Transverse colon (tissue), 3 donors: ENCODE data around the gene TPCN2.

Experiments
- EP300 ChIP-seq: sonication (generic); formaldehyde crosslinking; IDR thresholded peaks from one replicate; pipeline ENCODE4 v1.6.1; 2017; ENCODE audit warnings: antibody characterized with exemption, low read depth
- POLR2A ChIP-seq: fragments of 450-650 bp; IDR thresholded peaks from one replicate; pipeline ENCODE4 v1.6.1; 2016; ENCODE audit warnings: antibody characterized with exemption, mild to moderate bottlenecking, moderate library complexity
- TF ChIP-seq, protein P1 (sequence below), 5 experiments: fragments of 200-600 bp in 3 of 5; fragments of 450-650 bp in 2 of 5; sonication (generic) in 3 of 5; IDR thresholded peaks; 1 replicate in 2 of 5; 2 replicates in 3 of 5; pipeline ENCODE4 v1.5.1; 2016 to 2017; ENCODE audit warnings: antibody characterized with exemption in 5 of 5, inconsistent platforms in 3 of 5, mild to moderate bottlenecking in 2 of 5, moderate library complexity in 1 of 5

DNA sequence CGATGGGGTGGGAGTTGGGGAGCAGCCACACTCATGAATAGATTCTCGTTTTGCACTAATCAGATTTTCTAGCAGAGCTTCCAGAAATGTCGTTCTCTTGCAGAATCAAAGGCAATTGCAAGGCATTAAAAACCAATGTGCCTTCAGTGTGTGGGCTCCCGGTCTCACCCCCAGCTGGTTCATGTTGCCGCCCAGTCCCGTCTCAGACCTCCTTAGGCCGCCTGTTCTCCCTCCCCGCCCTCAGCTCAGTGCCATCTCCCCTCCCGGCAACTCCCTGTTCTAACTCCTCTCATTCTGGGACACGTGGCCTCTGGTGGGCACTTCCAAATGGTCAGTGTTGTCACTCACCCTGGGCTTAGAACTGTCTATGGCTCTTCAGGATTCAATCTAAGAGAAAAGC, 64.5 kb downstream of the TPCN2 start:
- TF ChIP-seq, protein P1, sequence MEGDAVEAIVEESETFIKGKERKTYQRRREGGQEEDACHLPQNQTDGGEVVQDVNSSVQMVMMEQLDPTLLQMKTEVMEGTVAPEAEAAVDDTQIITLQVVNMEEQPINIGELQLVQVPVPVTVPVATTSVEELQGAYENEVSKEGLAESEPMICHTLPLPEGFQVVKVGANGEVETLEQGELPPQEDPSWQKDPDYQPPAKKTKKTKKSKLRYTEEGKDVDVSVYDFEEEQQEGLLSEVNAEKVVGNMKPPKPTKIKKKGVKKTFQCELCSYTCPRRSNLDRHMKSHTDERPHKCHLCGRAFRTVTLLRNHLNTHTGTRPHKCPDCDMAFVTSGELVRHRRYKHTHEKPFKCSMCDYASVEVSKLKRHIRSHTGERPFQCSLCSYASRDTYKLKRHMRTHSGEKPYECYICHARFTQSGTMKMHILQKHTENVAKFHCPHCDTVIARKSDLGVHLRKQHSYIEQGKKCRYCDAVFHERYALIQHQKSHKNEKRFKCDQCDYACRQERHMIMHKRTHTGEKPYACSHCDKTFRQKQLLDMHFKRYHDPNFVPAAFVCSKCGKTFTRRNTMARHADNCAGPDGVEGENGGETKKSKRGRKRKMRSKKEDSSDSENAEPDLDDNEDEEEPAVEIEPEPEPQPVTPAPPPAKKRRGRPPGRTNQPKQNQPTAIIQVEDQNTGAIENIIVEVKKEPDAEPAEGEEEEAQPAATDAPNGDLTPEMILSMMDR (IDR thresholded peaks at IDR 0.05) = no peak
- TF ChIP-seq POLR2A (no peak), EP300 (no peak)
